Peyer's patch (tissue), 4 donors: ENCODE data around the gene CSNK2A1.

Experiments
- CTCF ChIP-seq, 6 experiments: fragments of 450-650 bp in 4 of 6; fragments of 200-600 bp in 2 of 6; sonication (generic) in 1 of 6; IDR thresholded peaks; one replicate each; pipeline ENCODE4 v1.5.1; 2017 to 2019; ENCODE audit warnings: antibody characterized with exemption in 6 of 6, mild to moderate bottlenecking in 3 of 6, moderate library complexity in 1 of 6
- POLR2A ChIP-seq, 2 donors: fragments of 450-650 bp; IDR thresholded peaks; one replicate each; pipeline ENCODE4 v1.5.1; 2017; ENCODE audit warnings: antibody characterized with exemption in 2 of 2, mild to moderate bottlenecking in 2 of 2, moderate library complexity in 2 of 2

- TF ChIP-seq CTCF (IDR thresholded peaks at IDR 0.05), result no peak
- TF ChIP-seq POLR2A (IDR thresholded peaks at IDR 0.05), result no peak
Observed at GRCh38 chr20:571754-572441, 28.3 kb upstream of the CSNK2A1 start.
